HG03432 (cell line): ENCODE data around the gene ZMYND10.

Source experiments
- ATAC-seq: cut with Tn5 transposase; IDR thresholded peaks from one replicate; pipeline ENCODE4 v1.9.1; 2021; ENCODE audit warnings: mild to moderate bottlenecking, moderate library complexity; ENCODE audit not compliant: unreplicated experiment

ZMYND10 gene

GRCh38 chr3:50327129-50327528 lies 18.4 kb downstream of the ZMYND10 start:
- ATAC-seq = no peak

GRCh38 chr3:50326182-50326541 lies 19.4 kb downstream of the ZMYND10 start:
- ATAC-seq = no peak

GRCh38 chr3:50325497-50326181 lies 19.9 kb downstream of the ZMYND10 start:
- no peak for ATAC-seq

- no peak for ATAC-seq
Observed at GRCh38 chr3:50325113-50325480, 20.4 kb downstream of the ZMYND10 start.

GRCh38 chr3:50324351-50325112 lies 21.0 kb downstream of the ZMYND10 start:
- no peak for ATAC-seq

- ATAC-seq = no peak
Observed at GRCh38 chr3:50323614-50324199, 21.8 kb downstream of the ZMYND10 start.

GRCh38 chr3:50323092-50323600 lies 22.4 kb downstream of the ZMYND10 start:
- ATAC-seq = no peak

GRCh38 chr3:50322386-50323091 lies 23.0 kb downstream of the ZMYND10 start, which contains the start of gene HYAL2:
Gene HYAL2 (minus strand): TSS chr3:50322745. CDS start chr3:50320489, 2,256 bp downstream.
- no peak for ATAC-seq

- no peak for ATAC-seq
Observed at GRCh38 chr3:50322115-50322385, 23.5 kb downstream of the ZMYND10 start.

GRCh38 chr3:50321336-50322114 lies 24.0 kb downstream of the ZMYND10 start:
- peak; percentile 84 for ATAC-seq

- peak; percentile 53 for ATAC-seq
Observed at GRCh38 chr3:50320853-50321335, 24.6 kb downstream of the ZMYND10 start.

- ATAC-seq = no peak
Observed at GRCh38 chr3:50319894-50320625, 25.5 kb downstream of the ZMYND10 start.

- ATAC-seq = no peak
Observed at GRCh38 chr3:50319181-50319893, 26.2 kb downstream of the ZMYND10 start.

GRCh38 chr3:50318615-50319014 lies 26.9 kb downstream of the ZMYND10 start:
- ATAC-seq = no peak

GRCh38 chr3:50318163-50318562 lies 27.4 kb downstream of the ZMYND10 start:
- no peak for ATAC-seq

GRCh38 chr3:50317300-50317699 lies 28.2 kb downstream of the ZMYND10 start:
- ATAC-seq = no peak

- ATAC-seq = no peak
Observed at GRCh38 chr3:50316657-50317242, 28.8 kb downstream of the ZMYND10 start.

- ATAC-seq = no peak
Observed at GRCh38 chr3:50314816-50315215, 30.7 kb downstream of the ZMYND10 start.

GRCh38 chr3:50314342-50314741 lies 31.2 kb downstream of the ZMYND10 start:
- no peak for ATAC-seq
